Breast epithelium (tissue), 3 donors: ENCODE measurements around the gene MEF2B.

Experiments
- CTCF ChIP-seq, 3 donors: fragments of 450-650 bp; IDR thresholded peaks; one replicate each; pipeline ENCODE4 v1.5.1; 2016 to 2017; ENCODE audit warnings: antibody characterized with exemption in 3 of 3, mild to moderate bottlenecking in 3 of 3, moderate library complexity in 3 of 3
- POLR2A ChIP-seq: fragments of 450-650 bp; IDR thresholded peaks from one replicate; pipeline ENCODE4 v1.6.1; 2016; ENCODE audit warnings: antibody characterized with exemption, mild to moderate bottlenecking, moderate library complexity

- no peak for TF ChIP-seq CTCF (IDR thresholded peaks at IDR 0.05)
- TF ChIP-seq POLR2A, result no peak
These were observed 32.6 kb upstream of the MEF2B start for GRCh38 chr19:19202707-19203011.
